Endothelial cell of umbilical vein (primary cell): ENCODE measurements around the gene PDSS2. TPM values are rescaled to one million over a fixed set of nuclear protein-coding genes. Genes with fewer than 3 reads are reported as not detected.

Source experiments
- BruUV-seq: library from RNA; stranded (reverse); fragments of 400-500 nt; replicated peaks from 2 replicates; lab custom pipeline; 2021; lab: Mats Ljungman, UMichigan
- CTCF ChIA-PET: fragments of 300-600, 350-600 bp; sonication (Branson Sonifier 250); formaldehyde crosslinking; loops from one replicate; lab custom pipeline; 2021; ENCODE audit warnings: antibody characterized with exemption, inconsistent platforms; lab: Charles Lee
- POLR2A ChIA-PET: fragments of 300-600, 350-600 bp; sonication (Branson Sonifier 250); formaldehyde crosslinking; loops from one replicate; lab custom pipeline; 2021; ENCODE audit warnings: antibody characterized with exemption, inconsistent platforms; lab: Charles Lee
- DNase-seq: peaks from one replicate; pipeline ENCODE4 v3.0.0-alpha.2; 2011; ENCODE audit warnings: low read depth, low spot score
- FAIRE-seq: peaks from 2 replicates; lab custom pipeline; 2011; peaks lifted over from hg19 to GRCh38; lab: Jason Lieb, UNC
- H2AFZ ChIP-seq: 2 replicates; pipeline ENCODE4 v1.6.0; 2012; ENCODE audit warnings: low read depth, low read length, control low read depth, inconsistent platforms
- H3K27ac ChIP-seq: 2 replicates; pipeline ENCODE4 v1.5.1; 2011; ENCODE audit warnings: low read depth, mild to moderate bottlenecking, control low read depth, low read length, moderate library complexity; ENCODE audit not compliant: insufficient read depth
- H3K27me3 ChIP-seq, 2 experiments: 2 replicates each; pipeline versions ENCODE4 v1.6.0 to v1.6.1; 2011; ENCODE audit warnings: low read length in 2 of 2, mixed read lengths in 1 of 2; ENCODE audit not compliant: control insufficient read depth in 2 of 2, insufficient read depth in 2 of 2
- H3K36me3 ChIP-seq, 2 experiments: 2 replicates in 1 of 2; 3 replicates in 1 of 2; pipeline ENCODE4 v1.5.1; 2011; ENCODE audit warnings: low read length in 2 of 2, mild to moderate bottlenecking in 1 of 2, moderate library complexity in 1 of 2; ENCODE audit not compliant: control insufficient read depth in 2 of 2, insufficient read depth in 2 of 2; ENCODE audit errors: extremely low read depth in 1 of 2
- H3K4me1 ChIP-seq: 3 replicates; pipeline ENCODE4 v1.5.1; 2011; ENCODE audit warnings: mild to moderate bottlenecking, low read length; ENCODE audit not compliant: control insufficient read depth, insufficient read depth; ENCODE audit errors: extremely low read depth
- H3K4me2 ChIP-seq: 2 replicates; pipeline ENCODE4 v1.6.1; 2011; ENCODE audit warnings: low read length, control low read depth, mixed read lengths; ENCODE audit not compliant: insufficient read depth
- H3K4me3 ChIP-seq, 3 experiments: fragments of 200-600 bp in 1 of 3; sonication (generic), shearing (Covaris generic) in 1 of 3; replicated peaks in 1 of 3; 2 replicates each; pipeline ENCODE4 v1.5.1; 2011 to 2016; ENCODE audit warnings: control low read depth in 3 of 3, low read length in 3 of 3, mild to moderate bottlenecking in 2 of 3, inconsistent platforms in 1 of 3, low read depth in 1 of 3, moderate library complexity in 1 of 3; ENCODE audit not compliant: insufficient read depth in 1 of 3
- H3K79me2 ChIP-seq: 2 replicates; pipeline ENCODE4 v1.6.0; 2012; ENCODE audit warnings: low read length, inconsistent platforms; ENCODE audit not compliant: control insufficient read depth, insufficient read depth
- H3K9ac ChIP-seq: replicated peaks from 2 replicates; pipeline ENCODE3; 2011; ENCODE audit warnings: low read length, control low read depth; ENCODE audit not compliant: insufficient read depth; ENCODE audit errors: extremely low read depth
- H3K9me1 ChIP-seq: replicated peaks from 3 replicates; pipeline ENCODE4 v1.6.0; 2011; ENCODE audit warnings: mild to moderate bottlenecking, low read length; ENCODE audit not compliant: control insufficient read depth, insufficient read depth; ENCODE audit errors: extremely low read depth
- H3K9me3 ChIP-seq: replicated peaks from 2 replicates; pipeline ENCODE4 v1.5.1; 2012; ENCODE audit warnings: low read length, inconsistent platforms; ENCODE audit not compliant: control insufficient read depth, insufficient read depth
- H4K20me1 ChIP-seq: replicated peaks from 2 replicates; pipeline ENCODE3; 2011; ENCODE audit warnings: mild to moderate bottlenecking, low read length; ENCODE audit not compliant: control insufficient read depth, insufficient read depth; ENCODE audit errors: extremely low read depth
- EZH2 ChIP-seq: IDR thresholded peaks from 2 replicates; pipeline ENCODE4 v1.6.1; 2012; ENCODE audit warnings: borderline replicate concordance, low read depth, mild to moderate bottlenecking, moderate library complexity, low read length, inconsistent platforms; ENCODE audit not compliant: severe bottlenecking
- FOS ChIP-seq: IDR thresholded peaks from 2 replicates; pipeline ENCODE4 v1.6.1; 2011; ENCODE audit warnings: mild to moderate bottlenecking, low read length, moderate library complexity, borderline replicate concordance; ENCODE audit not compliant: insufficient read depth
- GATA2 ChIP-seq: IDR thresholded peaks from 2 replicates; pipeline ENCODE4 v1.7.0; 2011; ENCODE audit warnings: low read depth, mild to moderate bottlenecking, moderate library complexity, mixed read lengths, low read length; ENCODE audit not compliant: insufficient read length, insufficient read depth
- JUN ChIP-seq: IDR thresholded peaks from 2 replicates; pipeline ENCODE4 v1.6.1; 2011; ENCODE audit warnings: borderline replicate concordance, low read depth; ENCODE audit not compliant: insufficient read length, insufficient read depth
- MYC ChIP-seq: IDR thresholded peaks from one replicate; pipeline ENCODE4 v1.6.1; 2011; ENCODE audit warnings: mild to moderate bottlenecking, low read depth, low read length
- POLR2AphosphoS5 ChIP-seq: IDR thresholded peaks from 2 replicates; pipeline ENCODE4 v1.6.1; 2012; ENCODE audit warnings: low read depth, mild to moderate bottlenecking, control low read depth, low read length, moderate library complexity; ENCODE audit not compliant: insufficient read depth
- dilution Hi-C: fragments of 300-500 bp; cut with MboI; formaldehyde crosslinking; loops from one replicate; pipeline ENCODE4 v1.15.0; 2019; ENCODE audit warnings: low sequenced_read_pairs; ENCODE audit not compliant: extremely low pct_ligation_motif_present
- intact Hi-C: fragments of 100-400 bp; cut with micrococcal nuclease; formaldehyde crosslinking; loops from one replicate; pipeline ENCODE4 v1.10.0; 2022
- polyA plus RNA-seq, 4 experiments: library from polyadenylated mRNA; depleted of rRNA in 3 of 4; stranded (reverse) in 3 of 4; unstranded in 1 of 4; fragments of >200 nt; gene quantifications; 2 replicates each; pipeline versions ENCODE4 v1.2.1 to v1.2.3, GENCODE V29; 2011 to 2012; ENCODE audit warnings: missing spikeins in 1 of 4
- total RNA-seq: library from RNA; stranded (reverse); gene quantifications from 2 replicates; pipeline ENCODE4 v1.2.3, GENCODE V29; 2021
- TF ChIP-seq, protein P1 (sequence below): IDR thresholded peaks from 2 replicates; pipeline ENCODE4 v1.6.1; 2011; ENCODE audit not compliant: insufficient read depth, insufficient read length

The PDSS2 gene
- total and polyA plus RNA-seq, 2 donors (not counting 3 experiments of a cell fraction or from before 2014, with no cell fraction given) = 7.6 to 9.3 TPM

DNA sequence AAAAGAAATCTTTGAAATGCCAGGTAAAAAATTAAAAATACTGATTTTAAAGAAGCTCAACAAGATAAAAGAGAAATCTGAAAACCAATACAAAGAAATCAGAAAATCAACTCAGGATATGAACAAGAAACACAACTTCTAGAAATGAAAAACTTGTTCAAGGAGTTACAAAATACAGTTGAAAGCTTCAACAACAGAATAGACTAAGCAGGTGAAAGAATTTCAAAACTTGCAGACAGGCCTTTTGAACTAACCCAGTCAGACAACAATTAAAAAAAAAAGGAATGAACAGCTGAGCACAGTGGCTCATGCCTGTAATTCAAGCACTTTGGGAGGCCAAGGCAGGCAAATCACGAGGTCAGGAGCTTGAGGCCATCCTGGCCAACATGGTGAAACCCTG lies 57.8 kb downstream of the PDSS2 start:
- no peak for FAIRE-seq
- Histone ChIP-seq H3K27me3 (no peaks in the 10 kb centered on the region), H2AFZ (no peak overlapping the region), H3K4me3 (no peak overlapping the region), H3K27ac (no peak overlapping the region), H3K9ac (no peak overlapping the region), H3K4me2 (no peak overlapping the region), H4K20me1 (no peaks in the 10 kb centered on the region), H3K4me1 (no peaks in the 10 kb centered on the region), H3K79me2 (no peaks in the 10 kb centered on the region), H3K9me1 (no peaks in the 10 kb centered on the region), H3K36me3 (no peaks in the 10 kb centered on the region), H3K9me3 (no peaks in the 10 kb centered on the region)
- TF ChIP-seq, protein P1, sequence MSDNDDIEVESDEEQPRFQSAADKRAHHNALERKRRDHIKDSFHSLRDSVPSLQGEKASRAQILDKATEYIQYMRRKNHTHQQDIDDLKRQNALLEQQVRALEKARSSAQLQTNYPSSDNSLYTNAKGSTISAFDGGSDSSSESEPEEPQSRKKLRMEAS = no peak
- no peak for TF ChIP-seq MYC
- CTCF ChIA-PET = no interaction called here
- intact Hi-C loops = no loop called here
- no TSS peak for BruUV-seq
- DNase-seq = no peak
- POLR2A ChIA-PET = no interaction called here
- dilution Hi-C loops = no loop called here

DNA sequence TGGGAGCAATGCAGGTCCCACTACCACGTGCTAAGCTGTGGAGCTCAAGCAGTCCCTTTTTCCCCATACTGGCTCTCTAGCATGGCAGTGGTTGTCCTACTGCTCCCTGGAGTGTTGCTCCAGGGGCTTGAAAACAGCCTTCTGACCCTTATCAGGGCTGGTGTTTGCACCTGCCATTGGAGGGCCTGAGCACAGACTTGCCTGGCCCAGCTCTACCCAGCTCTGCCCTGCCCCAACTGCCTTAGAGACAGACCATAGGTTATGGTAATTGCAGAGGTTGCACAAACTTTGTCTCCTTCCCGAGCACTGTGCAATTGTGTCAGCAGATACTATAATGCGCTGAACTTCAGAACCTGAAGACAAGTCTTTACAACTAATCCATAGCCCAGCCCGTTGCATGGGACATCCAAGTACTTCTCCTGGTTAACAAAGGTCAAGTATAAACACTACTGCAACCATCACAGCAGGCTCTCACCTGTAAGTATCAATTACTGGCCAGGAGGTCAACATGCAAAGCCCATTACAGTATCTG lies 58.7 kb downstream of the PDSS2 start:
- Histone ChIP-seq H3K9me3 (no peaks in the 10 kb centered on the region), H2AFZ (no peak overlapping the region), H3K4me1 (no peaks in the 10 kb centered on the region), H3K27ac (no peak overlapping the region), H3K9me1 (no peaks in the 10 kb centered on the region), H3K9ac (no peak overlapping the region), H3K27me3 (no peaks in the 10 kb centered on the region), H3K36me3 (no peaks in the 10 kb centered on the region), H4K20me1 (no peaks in the 10 kb centered on the region), H3K4me3 (no peak overlapping the region), H3K79me2 (no peaks in the 10 kb centered on the region), H3K4me2 (no peak overlapping the region)
- ChIA-PET POLR2A (no interaction called here), CTCF (no interaction called here)
- no TSS peak for BruUV-seq
- FAIRE-seq (no peak), DNase-seq (no peak)
- intact Hi-C loops (no loop called here), dilution Hi-C loops (no loop called here)
- TF ChIP-seq FOS (no peak), MYC (no peak), JUN (no peak), POLR2AphosphoS5 (no peak), EZH2 (no peak), GATA2 (no peak)
